ENCODE measurements around the gene CUEDC1.

GRCh38 chr17:57832314-57833178 is 122.7 kb downstream of the CUEDC1 start:
- TF ChIP-seq POLR2AphosphoS5 (IDR thresholded peaks at IDR 0.05) (no peak), POLR2A (IDR thresholded peaks at IDR 0.05) (no peak), EP300 (IDR thresholded peaks at IDR 0.05; ENCODE audit: low read depth) (no peak)
- TF ChIP-seq, protein P1, sequence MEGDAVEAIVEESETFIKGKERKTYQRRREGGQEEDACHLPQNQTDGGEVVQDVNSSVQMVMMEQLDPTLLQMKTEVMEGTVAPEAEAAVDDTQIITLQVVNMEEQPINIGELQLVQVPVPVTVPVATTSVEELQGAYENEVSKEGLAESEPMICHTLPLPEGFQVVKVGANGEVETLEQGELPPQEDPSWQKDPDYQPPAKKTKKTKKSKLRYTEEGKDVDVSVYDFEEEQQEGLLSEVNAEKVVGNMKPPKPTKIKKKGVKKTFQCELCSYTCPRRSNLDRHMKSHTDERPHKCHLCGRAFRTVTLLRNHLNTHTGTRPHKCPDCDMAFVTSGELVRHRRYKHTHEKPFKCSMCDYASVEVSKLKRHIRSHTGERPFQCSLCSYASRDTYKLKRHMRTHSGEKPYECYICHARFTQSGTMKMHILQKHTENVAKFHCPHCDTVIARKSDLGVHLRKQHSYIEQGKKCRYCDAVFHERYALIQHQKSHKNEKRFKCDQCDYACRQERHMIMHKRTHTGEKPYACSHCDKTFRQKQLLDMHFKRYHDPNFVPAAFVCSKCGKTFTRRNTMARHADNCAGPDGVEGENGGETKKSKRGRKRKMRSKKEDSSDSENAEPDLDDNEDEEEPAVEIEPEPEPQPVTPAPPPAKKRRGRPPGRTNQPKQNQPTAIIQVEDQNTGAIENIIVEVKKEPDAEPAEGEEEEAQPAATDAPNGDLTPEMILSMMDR (IDR thresholded peaks at IDR 0.05): no peak

Data from transverse colon (tissue), 4 donors.